Fibroblast of lung (primary cell): ENCODE results near the gene STAT4. TPM values are rescaled to one million over a fixed set of nuclear protein-coding genes. Genes with fewer than 3 reads are reported as not detected.

Experiments
- DNase-seq, 2 donors: peaks; one replicate each; pipeline versions ENCODE4 v3.0.0 to v3.0.0-alpha.2; 2010; ENCODE audit warnings: low read depth in 2 of 2
- H2AFZ ChIP-seq: 2 replicates; pipeline ENCODE4 v1.5.1; 2012; ENCODE audit warnings: low read length, control low read depth, inconsistent platforms
- H3K27ac ChIP-seq: 2 replicates; pipeline ENCODE4 v1.5.1; 2011; ENCODE audit warnings: low read length, control low read depth; ENCODE audit not compliant: insufficient read depth
- H3K27me3 ChIP-seq: 2 replicates; pipeline ENCODE4 v1.5.1; 2011; ENCODE audit warnings: mild to moderate bottlenecking, low read length; ENCODE audit not compliant: control insufficient read depth, insufficient read depth
- H3K36me3 ChIP-seq: 2 replicates; pipeline ENCODE4 v1.5.1; 2011; ENCODE audit warnings: low read length; ENCODE audit not compliant: control insufficient read depth, insufficient read depth
- H3K4me1 ChIP-seq: 2 replicates; pipeline ENCODE4 v1.5.1; 2011; ENCODE audit warnings: low read length; ENCODE audit not compliant: control insufficient read depth, insufficient read depth; ENCODE audit errors: extremely low read depth
- H3K4me2 ChIP-seq: 2 replicates; pipeline ENCODE4 v1.5.1; 2011; ENCODE audit warnings: low read length, control low read depth; ENCODE audit not compliant: insufficient read depth; ENCODE audit errors: extremely low read depth
- H3K4me3 ChIP-seq, 4 experiments: fragments of 200-600 bp in 1 of 4; sonication (generic) in 1 of 4; replicated peaks in 1 of 4; 2 replicates each; pipeline ENCODE4 v1.5.1; 2011 to 2016; ENCODE audit warnings: low read length in 4 of 4, low read depth in 3 of 4, mild to moderate bottlenecking in 3 of 4, control low read depth in 2 of 4, inconsistent platforms in 1 of 4, mixed read lengths in 1 of 4; ENCODE audit not compliant: insufficient read depth in 1 of 4; ENCODE audit errors: control extremely low read depth in 1 of 4
- H3K79me2 ChIP-seq: 2 replicates; pipeline ENCODE4 v1.5.1; 2012; ENCODE audit warnings: mild to moderate bottlenecking, low read length, inconsistent platforms; ENCODE audit not compliant: control insufficient read depth, insufficient read depth
- H3K9ac ChIP-seq: 2 replicates; pipeline ENCODE4 v1.5.1; 2011; ENCODE audit warnings: mild to moderate bottlenecking, low read length, control low read depth; ENCODE audit not compliant: insufficient read depth
- H3K9me3 ChIP-seq: 2 replicates; pipeline ENCODE4 v1.5.1; 2012; ENCODE audit warnings: low read depth, low read length; ENCODE audit not compliant: control insufficient read depth, insufficient read depth
- H4K20me1 ChIP-seq: 2 replicates; pipeline ENCODE4 v1.5.1; 2011; ENCODE audit warnings: low read length; ENCODE audit not compliant: control insufficient read depth, insufficient read depth; ENCODE audit errors: extremely low read depth
- CTCF ChIP-seq, 2 donors: IDR thresholded peaks in 1 of 2; conservative IDR thresholded peaks in 1 of 2; 1 replicate in 1 of 2; 2 replicates in 1 of 2; pipeline ENCODE4 v1.5.1; 2011 to 2012; ENCODE audit warnings: low read length in 2 of 2, control low read depth in 1 of 2, inconsistent platforms in 1 of 2, low read depth in 1 of 2, mild to moderate bottlenecking in 1 of 2
- EZH2 ChIP-seq: IDR thresholded peaks from 2 replicates; pipeline ENCODE4 v1.5.1; 2012; ENCODE audit warnings: low read length, control low read depth, mild to moderate bottlenecking; ENCODE audit errors: missing control alignments
- polyA plus RNA-seq, 2 donors: library from polyadenylated mRNA; depleted of rRNA in 1 of 2; stranded (reverse) in 1 of 2; unstranded in 1 of 2; fragments of >200 nt; gene quantifications; 2 replicates each; pipeline ENCODE4 v1.2.1, GENCODE V29; 2011 to 2012; ENCODE audit warnings: missing spikeins in 1 of 2
- total RNA-seq: library from RNA; depleted of rRNA; stranded (reverse); fragments of >200 nt; gene quantifications from 2 replicates; pipeline ENCODE4 v1.2.1, GENCODE V29; 2014

The STAT4 gene
- total and polyA plus RNA-seq, 2 donors (not counting 1 experiment from before 2014, with no cell fraction given): 0.66 to 1.2 TPM

GRCh38 chr2:191041418-191042161, 109.2 kb downstream of the STAT4 start:
- DNase-seq: peak; percentile 41 to 44
- peak overlapping the region; percentile 36 for H2AFZ ChIP-seq
- H3K4me3 ChIP-seq: no peak overlapping the region
- H3K4me2 ChIP-seq: no peak overlapping the region
- TF ChIP-seq CTCF (conservative IDR thresholded peaks at IDR 0.05 in 1 of 2, IDR thresholded peaks at IDR 0.05 in 1 of 2; ENCODE audit: low read depth in 1 of 2, low read length in 2 of 2) (no peak), EZH2 (no peak)
- H3K9me3 ChIP-seq: no peaks in the 10 kb centered on the region
- no peak overlapping the region for H3K27ac ChIP-seq
- no peaks in the 10 kb centered on the region for H3K27me3 ChIP-seq
- no peaks in the 10 kb centered on the region for H4K20me1 ChIP-seq
- H3K9ac ChIP-seq: no peak overlapping the region
- peaks cover 18% of the 10 kb centered on the region for H3K4me1 ChIP-seq
- H3K36me3 ChIP-seq: no peaks in the 10 kb centered on the region
- H3K79me2 ChIP-seq: no peaks in the 10 kb centered on the region

GRCh38 chr2:191039616-191040015, 111.2 kb downstream of the STAT4 start:
- H3K79me2 ChIP-seq: no peaks in the 10 kb centered on the region
- H3K9ac ChIP-seq: no peak overlapping the region
- H2AFZ ChIP-seq: no peak overlapping the region
- peaks cover 18% of the 10 kb centered on the region for H3K4me1 ChIP-seq
- no peak for TF ChIP-seq CTCF (conservative IDR thresholded peaks at IDR 0.05 in 1 of 2, IDR thresholded peaks at IDR 0.05 in 1 of 2; ENCODE audit: low read depth in 1 of 2, low read length in 2 of 2)
- no peak for TF ChIP-seq EZH2
- H3K27ac ChIP-seq: no peak overlapping the region
- no peaks in the 10 kb centered on the region for H3K36me3 ChIP-seq
- H3K4me2 ChIP-seq: no peak overlapping the region
- H3K9me3 ChIP-seq: no peaks in the 10 kb centered on the region
- H3K27me3 ChIP-seq: no peaks in the 10 kb centered on the region
- H4K20me1 ChIP-seq: no peaks in the 10 kb centered on the region
- H3K4me3 ChIP-seq: no peak overlapping the region
- no peak for DNase-seq

- DNase-seq: peak in 1 of 2 donors; percentile 42
- TF ChIP-seq CTCF (conservative IDR thresholded peaks at IDR 0.05 in 1 of 2, IDR thresholded peaks at IDR 0.05 in 1 of 2; ENCODE audit: low read depth in 1 of 2, low read length in 2 of 2) (no peak), EZH2 (no peak)
- Histone ChIP-seq H2AFZ (no peak overlapping the region), H3K36me3 (no peaks in the 10 kb centered on the region), H3K27me3 (no peaks in the 10 kb centered on the region), H3K27ac (peak overlapping the region; percentile 63), H3K4me3 (no peak overlapping the region), H3K9me3 (no peaks in the 10 kb centered on the region), H3K4me1 (peaks cover 18% of the 10 kb centered on the region), H3K79me2 (no peaks in the 10 kb centered on the region), H4K20me1 (no peaks in the 10 kb centered on the region), H3K9ac (no peak overlapping the region), H3K4me2 (no peak overlapping the region)
These were observed 112.1 kb downstream of the STAT4 start for GRCh38 chr2:191038741-191039140.
